ENCODE measurements around the gene CCDC88A.
"Not testable (repeated sequence)": the region's sequence is repeated elsewhere in the genome, so short reads cannot be mapped to it uniquely, and the experiment has no call there.

Gene CCDC88A

GRCh38 chr2:55242617-55243016 lies 177.0 kb downstream of the CCDC88A start:
- Histone ChIP-seq H4K20me1 (peaks cover 0 to 9% (median 0%) of the 10 kb centered on the region in 11 experiments; a peak in 4 of 22 replicates), H3K4me2 (no peak overlapping the region), H3K9me3 (replicated peaks in 1 of 11) (no peaks in the 10 kb centered on the region), H3K9ac (no peak overlapping the region), H3K4me3 (no peak overlapping the region), H3K27me3 (no peaks in the 10 kb centered on the region), H3K36me3 (peaks cover 39 to 100% (median 80%) of the 10 kb centered on the region in 11 experiments), H3K27ac (no peak overlapping the region), H3K4me1 (peaks cover 0 to 14% (median 9%) of the 10 kb centered on the region in 10 experiments; a peak in 12 of 20 replicates)
- TF ChIP-seq Cebpa-rat (IDR thresholded peaks at IDR 0.05), result no peak

- H3K27ac ChIP-seq; H3K9me3 ChIP-seq (replicated peaks in 1 of 11); H3K27me3 ChIP-seq; H3K9ac ChIP-seq; H3K4me3 ChIP-seq: not testable (repeated sequence)
- peak overlapping the region in 6 of 11 experiments; percentile 10 to 33 (median 26); a peak in 7 of 22 replicates for H3K4me2 ChIP-seq
- peaks cover 0 to 14% (median 9%) of the 10 kb centered on the region in 10 experiments; a peak in 12 of 20 replicates for H3K4me1 ChIP-seq
- H4K20me1 ChIP-seq, result peaks cover 0 to 15% (median 3%) of the 10 kb centered on the region in 11 experiments; a peak in 9 of 22 replicates
- peaks cover 41 to 100% (median 79%) of the 10 kb centered on the region in 11 experiments for H3K36me3 ChIP-seq
Observed at GRCh38 chr2:55241582-55241981, 178.1 kb downstream of the CCDC88A start.

- no peaks in the 10 kb centered on the region for H3K9me3 ChIP-seq (replicated peaks in 1 of 11)
- H3K27me3 ChIP-seq, result no peaks in the 10 kb centered on the region
- H3K9ac ChIP-seq, result no peak overlapping the region
- H3K4me2 ChIP-seq, result 0 out of 22 replicates have a peak overlapping the region, but pooled peaks of 1 of the 11 experiments have one; percentile 7
- no peak overlapping the region for H3K4me3 ChIP-seq
- no peak for TF ChIP-seq Cebpa-rat (IDR thresholded peaks at IDR 0.05)
- peaks cover 57 to 100% (median 81%) of the 10 kb centered on the region in 11 experiments for H3K36me3 ChIP-seq
- H3K4me1 ChIP-seq, result peaks cover 8 to 23% (median 16%) of the 10 kb centered on the region in 10 experiments
- H3K27ac ChIP-seq, result no peak overlapping the region
- H4K20me1 ChIP-seq, result peaks cover 15 to 33% (median 21%) of the 10 kb centered on the region in 11 experiments; a peak in 21 of 22 replicates
Observed at GRCh38 chr2:55239656-55240222, 179.9 kb downstream of the CCDC88A start.

All from BLaER1 treated with 17β-estradiol and CSF1 and Interleukin-3, amounts not matched to agents 10 nM and 100 nM (cell line).